ACC112 (cell line): Measurements from ENCODE around the gene BRIP1.

ENCODE experiments used
- H2AFZ ChIP-seq: fragments of 200-600 bp; sonication (generic); one replicate; pipeline ENCODE4 v1.6.0; 2017; ENCODE audit warnings: antibody characterized with exemption, low read length; ENCODE audit not compliant: unreplicated experiment
- H3K27ac ChIP-seq: fragments of 200-600 bp; sonication (generic); 2 replicates; pipeline ENCODE4 v1.5.1; 2014; ENCODE audit warnings: low read depth, mild to moderate bottlenecking, antibody characterized with exemption, low read length, moderate library complexity
- H3K27me3 ChIP-seq: fragments of 200-600 bp; sonication (generic); 2 replicates; pipeline ENCODE4 v1.6.1; 2014; ENCODE audit warnings: mild to moderate bottlenecking, antibody characterized with exemption, low read length, moderate library complexity, mixed read lengths; ENCODE audit not compliant: insufficient read depth
- H3K36me3 ChIP-seq: fragments of 200-600 bp; sonication (generic); 2 replicates; pipeline ENCODE4 v1.6.1; 2016; ENCODE audit warnings: mild to moderate bottlenecking, antibody characterized with exemption, low read length, moderate library complexity, mixed read lengths; ENCODE audit not compliant: insufficient read depth
- H3K4me1 ChIP-seq: fragments of 200-600 bp; sonication (generic); one replicate; pipeline ENCODE4 v1.6.1; 2016; ENCODE audit warnings: low read length, mixed read lengths; ENCODE audit not compliant: insufficient read depth, unreplicated experiment, control insufficient read depth
- H3K4me3 ChIP-seq: fragments of 200-600 bp; sonication (generic); 2 replicates; pipeline ENCODE4 v1.5.1; 2014; ENCODE audit warnings: mild to moderate bottlenecking, low read depth, low read length
- H3K79me2 ChIP-seq: fragments of 200-600 bp; sonication (generic); one replicate; pipeline ENCODE4 v1.6.0; 2016; ENCODE audit warnings: low read length; ENCODE audit not compliant: control insufficient read depth, unreplicated experiment, insufficient read depth

Gene BRIP1

DNA sequence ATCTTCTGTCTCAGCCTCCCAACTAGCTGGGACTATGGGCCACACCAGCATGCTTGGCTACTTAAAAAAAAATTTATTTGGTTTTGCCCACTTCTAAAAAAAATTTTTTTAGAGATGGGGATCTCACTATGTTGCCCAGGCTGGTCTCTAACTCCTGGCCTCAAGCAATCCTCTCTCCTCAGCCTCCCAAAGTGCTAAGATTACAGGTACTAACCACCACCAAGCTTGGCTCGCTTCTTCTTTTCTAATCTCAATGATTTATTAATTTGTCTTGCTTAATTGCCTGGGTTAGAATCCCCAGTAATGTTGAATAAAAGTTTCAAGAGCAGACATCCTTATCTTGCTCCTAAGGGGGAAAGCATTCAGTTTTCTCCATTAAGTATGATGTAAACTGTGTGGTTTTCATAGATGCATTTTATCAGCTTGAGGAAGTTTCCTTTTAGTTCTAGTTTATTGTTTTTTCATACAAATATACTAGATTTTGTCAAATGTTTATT, 206.6 kb downstream of the BRIP1 start:
- Histone ChIP-seq H2AFZ (no peak overlapping the region), H3K36me3 (no peaks in the 10 kb centered on the region), H3K27me3 (no peaks in the 10 kb centered on the region), H3K79me2 (no peaks in the 10 kb centered on the region), H3K4me3 (no peak overlapping the region), H3K27ac (no peak overlapping the region), H3K4me1 (peaks cover 4% of the 10 kb centered on the region)

DNA sequence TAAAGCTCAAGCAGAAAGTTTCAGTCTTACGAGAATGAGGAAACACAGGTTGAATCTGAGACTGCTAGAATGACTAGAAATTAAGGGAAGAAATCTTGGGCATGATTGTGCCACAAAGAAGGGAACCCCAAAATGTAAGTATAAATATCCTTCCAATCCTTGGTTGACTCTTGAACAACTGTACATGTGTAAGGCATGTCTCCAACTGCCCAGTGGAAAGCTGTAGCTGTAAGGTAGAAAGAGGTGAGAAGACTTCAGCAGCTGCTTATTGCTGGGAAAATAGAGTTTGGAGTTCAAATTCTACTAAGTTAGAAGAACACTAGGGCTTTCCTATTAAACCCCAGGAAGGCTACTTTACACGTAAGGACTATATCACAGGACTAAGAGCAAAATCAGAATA, 212.6 kb downstream of the BRIP1 start:
- Histone ChIP-seq H2AFZ (no peak overlapping the region), H3K4me1 (peaks cover 4% of the 10 kb centered on the region), H3K36me3 (peaks cover 5% of the 10 kb centered on the region; the same call in 1 of the 2 replicates), H3K79me2 (no peaks in the 10 kb centered on the region), H3K27me3 (no peaks in the 10 kb centered on the region), H3K4me3 (no peak overlapping the region), H3K27ac (no peak overlapping the region)

GRCh38 chr17:61648587-61648986, 214.7 kb downstream of the BRIP1 start:
- H3K27me3 ChIP-seq, result no peaks in the 10 kb centered on the region
- H3K4me1 ChIP-seq, result peaks cover 4% of the 10 kb centered on the region
- no peak overlapping the region for H3K27ac ChIP-seq
- H3K79me2 ChIP-seq, result no peaks in the 10 kb centered on the region
- H2AFZ ChIP-seq, result no peak overlapping the region
- no peak overlapping the region for H3K4me3 ChIP-seq
- H3K36me3 ChIP-seq, result peaks cover 5% of the 10 kb centered on the region; the same call in 1 of the 2 replicates

DNA sequence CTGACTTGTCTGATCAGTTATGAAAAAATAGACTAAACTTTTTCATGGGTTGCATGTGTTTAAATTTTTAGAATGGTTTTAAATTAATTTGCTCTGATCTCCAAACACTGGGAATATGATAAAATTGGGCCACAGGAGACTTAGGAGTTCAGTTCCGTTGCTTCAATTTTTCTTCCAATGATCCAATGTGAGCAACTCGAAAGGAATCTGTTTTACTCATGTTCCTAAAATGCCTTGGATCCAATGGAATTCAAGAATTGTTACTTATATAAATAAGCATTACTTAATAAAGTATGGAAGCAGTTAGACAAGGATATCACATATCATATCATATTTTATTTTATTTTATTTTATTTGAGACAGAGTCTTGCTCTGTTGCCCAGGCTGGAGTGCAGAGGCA, 216.3 kb downstream of the BRIP1 start:
- H3K27me3 ChIP-seq, result no peaks in the 10 kb centered on the region
- no peak overlapping the region for H2AFZ ChIP-seq
- peaks cover 4% of the 10 kb centered on the region for H3K4me1 ChIP-seq
- H3K27ac ChIP-seq, result no peak overlapping the region
- H3K79me2 ChIP-seq, result no peaks in the 10 kb centered on the region
- H3K4me3 ChIP-seq, result no peak overlapping the region
- peaks cover 5% of the 10 kb centered on the region; the same call in 1 of the 2 replicates for H3K36me3 ChIP-seq

DNA sequence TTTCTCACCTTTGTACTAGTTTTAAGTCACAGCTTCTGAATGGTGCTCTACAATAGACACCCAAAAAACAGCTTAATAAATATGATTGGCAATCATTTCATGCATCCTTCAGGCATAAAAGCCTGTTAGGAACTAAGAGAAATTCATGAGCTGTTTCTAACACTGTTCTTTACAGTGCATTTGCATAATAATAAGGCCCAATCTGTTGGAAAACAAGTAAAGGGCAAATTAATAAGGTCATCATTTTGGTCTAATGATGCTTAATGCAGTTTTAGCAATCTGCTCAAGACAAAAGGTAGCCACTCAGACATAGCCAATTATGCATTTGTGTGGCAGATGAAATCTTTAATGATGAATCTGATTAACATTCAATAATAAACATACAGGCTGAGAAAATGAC, 216.8 kb downstream of the BRIP1 start:
- H3K4me1 ChIP-seq, result peaks cover 4% of the 10 kb centered on the region
- H3K27ac ChIP-seq, result no peak overlapping the region
- H2AFZ ChIP-seq, result no peak overlapping the region
- no peaks in the 10 kb centered on the region for H3K79me2 ChIP-seq
- H3K27me3 ChIP-seq, result no peaks in the 10 kb centered on the region
- peaks cover 5% of the 10 kb centered on the region; the same call in 1 of the 2 replicates for H3K36me3 ChIP-seq
- H3K4me3 ChIP-seq, result no peak overlapping the region

DNA sequence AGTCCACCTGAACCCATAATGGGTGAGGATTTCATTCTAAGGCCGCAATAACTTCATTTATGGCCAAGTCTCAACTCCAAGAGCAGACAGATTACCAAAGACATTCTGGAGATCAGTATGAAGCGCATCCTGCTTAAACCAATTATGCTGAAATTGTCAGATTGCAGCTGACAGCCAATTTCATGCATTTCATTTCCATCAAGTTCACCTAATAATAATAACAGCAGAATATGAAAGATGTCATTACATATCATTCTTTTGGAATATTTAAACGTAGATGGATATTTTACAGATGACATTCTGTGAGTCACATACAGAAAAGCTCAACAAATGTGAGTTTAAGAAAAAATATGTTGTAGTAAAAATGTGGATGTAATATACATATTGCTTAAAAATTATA, 217.4 kb downstream of the BRIP1 start:
- Histone ChIP-seq H3K4me1 (peaks cover 4% of the 10 kb centered on the region), H3K79me2 (no peaks in the 10 kb centered on the region), H3K27ac (no peak overlapping the region), H3K4me3 (no peak overlapping the region), H3K27me3 (no peaks in the 10 kb centered on the region), H2AFZ (no peak overlapping the region), H3K36me3 (peaks cover 5% of the 10 kb centered on the region; the same call in 1 of the 2 replicates)

DNA sequence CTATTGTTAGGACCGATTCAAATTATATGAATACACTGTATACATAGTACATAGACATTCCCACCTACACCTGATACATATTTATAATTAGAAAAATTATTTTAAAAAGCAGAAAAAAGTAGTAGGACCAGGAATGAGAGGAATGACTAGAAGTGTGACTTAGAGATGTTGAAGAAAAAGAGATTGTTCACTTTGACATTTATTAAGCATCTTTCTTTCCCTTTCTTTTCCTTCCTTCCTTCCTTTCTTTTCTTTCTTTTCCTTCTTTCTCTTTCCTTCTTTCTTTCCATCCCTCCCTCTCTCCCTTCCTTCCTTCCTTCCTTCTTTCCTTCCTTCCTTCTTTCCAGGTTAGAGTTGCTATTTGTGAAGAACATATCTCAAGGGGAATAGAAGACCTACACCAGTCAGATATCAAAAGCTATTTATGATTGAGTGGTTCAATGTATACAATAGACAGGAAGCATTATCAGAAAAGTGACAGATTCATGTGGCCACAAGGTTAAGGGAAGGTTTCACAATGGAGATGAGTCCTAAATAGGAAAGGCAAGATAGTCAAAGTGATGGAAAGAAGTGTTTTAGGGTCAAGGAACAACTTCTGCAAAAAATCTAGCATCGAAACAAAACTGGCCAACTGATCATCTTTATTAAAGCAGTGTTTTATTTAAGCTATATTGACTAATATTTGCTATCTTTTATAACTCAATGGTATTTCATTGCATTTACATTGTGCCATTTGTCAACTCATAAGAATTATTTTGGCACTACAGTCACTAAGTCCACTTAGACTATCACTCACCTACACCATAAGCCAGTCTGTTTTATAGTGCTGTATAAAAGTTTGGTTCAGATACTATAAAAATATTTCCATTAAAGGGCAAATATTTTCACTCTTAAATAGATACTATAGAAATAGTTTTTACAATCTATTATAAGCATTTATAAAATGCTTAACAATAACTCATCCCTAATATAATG, 218.2 kb downstream of the BRIP1 start:
- no peaks in the 10 kb centered on the region for H3K27me3 ChIP-seq
- H3K27ac ChIP-seq, result no peak overlapping the region
- no peaks in the 10 kb centered on the region for H3K36me3 ChIP-seq
- H3K79me2 ChIP-seq, result no peaks in the 10 kb centered on the region
- peaks cover 4% of the 10 kb centered on the region for H3K4me1 ChIP-seq
- no peak overlapping the region for H2AFZ ChIP-seq
- H3K4me3 ChIP-seq, result no peak overlapping the region

DNA sequence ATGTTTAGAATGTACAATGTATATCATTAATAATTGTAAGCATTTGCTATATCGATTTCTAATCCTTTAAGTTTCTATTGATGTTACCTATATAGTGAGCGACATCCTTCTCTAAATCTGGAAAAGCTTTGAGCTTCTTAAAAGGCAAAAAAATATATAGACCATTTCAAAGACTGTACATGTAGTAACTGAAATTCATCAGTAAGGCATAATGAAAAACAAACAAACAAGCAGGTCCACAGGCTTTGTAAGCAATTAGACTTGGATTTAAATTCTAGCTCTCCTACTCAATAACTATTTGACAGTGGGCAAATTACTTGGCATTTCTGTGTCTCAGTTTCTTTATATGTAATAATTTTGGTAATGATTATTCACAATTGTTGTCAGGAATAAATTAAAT, 220.6 kb downstream of the BRIP1 start:
- no peak overlapping the region for H3K27ac ChIP-seq
- no peaks in the 10 kb centered on the region for H3K27me3 ChIP-seq
- H3K36me3 ChIP-seq, result no peaks in the 10 kb centered on the region
- no peak overlapping the region for H2AFZ ChIP-seq
- peaks cover 4% of the 10 kb centered on the region for H3K4me1 ChIP-seq
- H3K79me2 ChIP-seq, result no peaks in the 10 kb centered on the region
- H3K4me3 ChIP-seq, result no peak overlapping the region

DNA sequence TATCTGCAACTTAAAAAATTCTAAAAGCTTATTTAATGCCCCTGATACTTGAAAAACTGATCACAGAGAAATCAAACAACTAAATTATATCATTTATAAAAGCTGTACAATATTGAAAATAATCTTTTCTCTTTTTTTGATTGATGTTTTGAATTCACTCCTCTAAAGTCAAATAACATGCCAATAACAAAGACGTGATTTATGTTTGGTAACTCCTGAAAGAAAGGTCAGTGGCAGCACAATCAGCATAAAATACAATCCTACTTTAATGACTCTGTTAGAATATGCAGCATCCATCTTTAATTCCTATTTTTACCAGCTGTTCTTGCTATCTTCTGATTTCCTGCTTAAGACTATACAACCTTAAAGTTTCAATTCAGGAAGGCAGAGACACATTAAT, 221.6 kb downstream of the BRIP1 start:
- Histone ChIP-seq H2AFZ (no peak overlapping the region), H3K79me2 (no peaks in the 10 kb centered on the region), H3K4me3 (no peak overlapping the region), H3K36me3 (no peaks in the 10 kb centered on the region), H3K27ac (no peak overlapping the region), H3K27me3 (no peaks in the 10 kb centered on the region), H3K4me1 (peaks cover 2% of the 10 kb centered on the region)

DNA sequence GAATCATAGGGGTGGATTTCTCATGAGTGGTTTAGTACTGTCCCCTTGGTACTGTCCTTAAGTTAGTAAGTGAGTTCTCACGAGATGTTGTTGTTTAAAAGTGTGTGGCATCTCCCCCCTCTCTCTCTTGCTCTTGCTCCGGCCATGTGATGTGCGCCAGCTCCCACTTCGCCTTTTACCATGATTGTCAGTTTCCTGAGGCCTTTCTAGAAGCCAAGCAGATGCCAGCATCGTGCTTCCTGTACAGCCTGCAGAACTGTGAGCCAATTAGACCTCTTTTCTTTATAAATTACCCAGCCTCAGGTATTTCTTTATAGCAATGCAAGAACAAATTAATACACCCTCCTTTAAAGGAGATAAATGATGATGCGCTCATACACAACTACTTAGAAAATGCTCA, 222.2 kb downstream of the BRIP1 start:
- Histone ChIP-seq H3K79me2 (no peaks in the 10 kb centered on the region), H3K27ac (no peak overlapping the region), H2AFZ (no peak overlapping the region), H3K36me3 (no peaks in the 10 kb centered on the region), H3K4me1 (no peaks in the 10 kb centered on the region), H3K27me3 (no peaks in the 10 kb centered on the region), H3K4me3 (no peak overlapping the region)

DNA sequence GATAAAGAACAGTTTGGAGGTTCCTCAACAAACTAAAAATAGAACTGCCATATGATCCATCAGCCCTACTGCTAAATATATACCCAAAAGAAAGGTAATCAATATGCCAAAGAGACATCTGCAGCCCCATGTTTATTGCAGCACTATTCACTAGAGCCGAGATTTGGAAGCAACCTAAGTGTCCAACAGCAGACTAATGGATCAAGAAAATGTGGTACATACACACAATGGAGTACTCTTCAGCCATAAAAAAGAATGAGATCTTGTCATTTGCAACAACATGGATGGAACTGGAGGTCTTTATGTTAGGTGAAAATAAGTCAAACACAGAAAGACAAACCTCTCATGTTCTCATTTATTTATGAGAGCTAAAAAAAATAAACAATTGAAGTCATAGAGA, 223.5 kb downstream of the BRIP1 start:
- no peaks in the 10 kb centered on the region for H3K36me3 ChIP-seq
- no peak overlapping the region for H2AFZ ChIP-seq
- H3K4me3 ChIP-seq, result no peak overlapping the region
- H3K27ac ChIP-seq, result no peak overlapping the region
- H3K79me2 ChIP-seq, result no peaks in the 10 kb centered on the region
- H3K4me1 ChIP-seq, result no peaks in the 10 kb centered on the region
- no peaks in the 10 kb centered on the region for H3K27me3 ChIP-seq
